Measurements from ENCODE around the gene HCFC1R1.
A peak's percentile ranks its signal among the peaks of the same experiment; 100 is the strongest.

The HCFC1R1 gene

DNA sequence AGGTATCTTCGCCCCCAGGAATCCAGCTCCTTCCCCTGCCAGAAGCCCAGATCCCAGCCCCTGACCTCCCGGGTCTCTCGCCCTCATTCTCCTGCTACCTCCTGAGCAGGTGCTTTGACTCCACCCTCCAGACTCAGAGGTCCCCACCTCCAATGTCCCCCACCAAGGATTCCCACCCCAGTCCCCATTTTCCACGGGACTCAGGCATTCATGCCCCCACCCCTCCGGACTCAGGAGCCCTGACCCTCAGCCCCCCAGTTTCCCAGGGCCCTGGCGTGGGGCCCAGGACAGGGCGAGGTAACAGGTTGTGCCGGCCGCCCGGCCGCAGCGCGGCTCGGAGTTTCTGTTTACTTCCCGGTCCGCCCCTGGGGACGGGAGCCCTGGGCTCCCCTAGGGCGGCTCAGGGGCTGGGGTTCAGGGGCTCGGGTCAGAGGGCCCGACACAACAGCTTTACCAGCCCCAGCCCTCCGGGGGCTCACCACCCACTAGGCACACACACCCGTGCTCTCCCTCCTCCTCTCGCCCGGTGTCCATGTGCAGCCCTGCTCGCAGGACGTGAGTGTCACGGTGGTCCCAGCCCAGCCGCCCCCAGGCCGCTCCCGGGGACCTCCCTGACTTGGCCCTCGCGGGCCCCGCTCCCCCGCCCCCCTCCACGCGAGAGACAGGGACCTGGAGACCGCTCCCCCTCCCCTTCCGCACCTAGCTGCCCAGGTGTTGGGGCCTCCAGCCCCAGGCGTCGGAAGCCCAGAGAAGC, 12.4 kb upstream of the HCFC1R1 start:
- FAIRE-seq = no peak
- no peak for DNase-seq (ENCODE audit: insufficient read length, low spot score)
- TF ChIP-seq POLR2A (IDR thresholded peaks at IDR 0.05; ENCODE audit: low read depth, low read length) (no peak), POU2F2 (IDR thresholded peaks at IDR 0.05; ENCODE audit: low read depth, low read length) (no peak), POLR2AphosphoS5 (IDR thresholded peaks at IDR 0.05; ENCODE audit: low read depth, low read length) (no peak), SPI1 (IDR thresholded peaks at IDR 0.05; ENCODE audit: low read depth, low read length) (no peak), PAX5 (IDR thresholded peaks at IDR 0.05; ENCODE audit: insufficient read depth, low read length, severe bottlenecking) (no peak), TAF1 (IDR thresholded peaks at IDR 0.05; ENCODE audit: low read depth, low read length) (no peak)

DNA sequence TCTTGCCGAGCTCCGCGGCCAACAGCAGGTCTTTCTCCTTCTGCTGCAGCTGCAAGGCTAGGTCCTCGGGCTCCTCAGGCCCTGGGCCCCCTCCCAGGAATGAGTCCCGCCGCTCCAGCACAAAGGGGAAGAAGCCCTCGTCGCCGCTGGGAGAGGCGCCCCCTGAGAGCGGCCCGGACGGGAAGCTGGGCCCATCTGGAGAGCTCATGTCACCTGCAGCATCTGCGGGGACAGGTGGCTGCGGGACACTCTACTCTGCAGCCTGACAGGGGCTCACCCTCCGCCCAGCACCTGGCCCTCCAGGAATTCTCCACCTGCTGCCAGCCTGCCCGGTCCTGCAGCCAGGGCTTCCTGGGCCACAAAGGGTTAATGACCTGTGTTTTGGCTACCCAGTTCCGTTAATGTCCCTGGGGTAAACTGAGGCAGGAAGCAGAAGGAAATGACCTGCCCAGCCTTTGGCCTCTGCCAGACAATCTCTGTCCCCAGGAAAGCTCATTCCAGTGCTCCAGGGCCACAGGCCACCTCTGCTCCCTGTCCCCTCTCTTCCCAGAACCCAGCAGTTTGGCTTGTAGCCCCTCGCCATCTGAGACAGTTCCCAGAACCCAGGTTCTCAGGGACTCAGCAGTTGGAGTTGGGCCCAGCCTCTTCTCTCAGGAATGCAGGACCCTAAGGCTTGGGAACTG, 11.7 kb upstream of the HCFC1R1 start:
- TF ChIP-seq TAF1 (IDR thresholded peaks at IDR 0.05; ENCODE audit: low read depth, low read length) = no peak
- TF ChIP-seq PAX5 (IDR thresholded peaks at IDR 0.05; ENCODE audit: insufficient read depth, low read length, severe bottlenecking) = no peak
- no peak for TF ChIP-seq POLR2A (IDR thresholded peaks at IDR 0.05; ENCODE audit: low read depth, low read length)
- no peak for TF ChIP-seq POLR2AphosphoS5 (IDR thresholded peaks at IDR 0.05; ENCODE audit: low read depth, low read length)
- no peak for TF ChIP-seq POU2F2 (IDR thresholded peaks at IDR 0.05; ENCODE audit: low read depth, low read length)
- TF ChIP-seq SPI1 (IDR thresholded peaks at IDR 0.05; ENCODE audit: low read depth, low read length) = no peak
- FAIRE-seq = no peak
- DNase-seq (ENCODE audit: insufficient read length, low spot score) = no peak

DNA sequence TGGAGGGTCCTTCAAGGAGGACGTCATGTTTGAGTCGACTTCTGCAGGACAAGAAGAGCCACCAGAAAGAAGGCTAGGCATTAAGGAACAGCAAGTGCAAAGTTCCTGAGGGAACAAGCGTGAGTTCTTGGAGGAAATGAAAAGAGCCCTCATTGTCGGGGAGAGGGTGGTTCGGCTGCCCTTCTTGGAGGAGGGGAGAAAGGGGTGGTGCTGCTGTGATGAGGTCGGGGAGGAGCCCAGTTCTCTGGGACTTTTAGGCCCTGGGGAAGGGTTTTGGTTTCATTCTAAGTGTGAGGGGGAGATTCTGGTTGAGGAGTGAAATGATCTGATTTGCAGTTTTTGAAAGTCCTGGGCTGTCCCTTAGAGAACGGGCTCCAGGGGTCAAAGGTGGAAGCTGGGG, 8.9 kb upstream of the HCFC1R1 start:
- DNase-seq (ENCODE audit: insufficient read length, low spot score) (no peak), FAIRE-seq (no peak)
- no peak for TF ChIP-seq PAX5 (IDR thresholded peaks at IDR 0.05; ENCODE audit: insufficient read depth, low read length, severe bottlenecking)
- TF ChIP-seq POU2F2 (IDR thresholded peaks at IDR 0.05; ENCODE audit: low read depth, low read length) = no peak
- TF ChIP-seq SPI1 (IDR thresholded peaks at IDR 0.05; ENCODE audit: low read depth, low read length) = no peak
- TF ChIP-seq POLR2A (IDR thresholded peaks at IDR 0.05; ENCODE audit: low read depth, low read length) = no peak

DNA sequence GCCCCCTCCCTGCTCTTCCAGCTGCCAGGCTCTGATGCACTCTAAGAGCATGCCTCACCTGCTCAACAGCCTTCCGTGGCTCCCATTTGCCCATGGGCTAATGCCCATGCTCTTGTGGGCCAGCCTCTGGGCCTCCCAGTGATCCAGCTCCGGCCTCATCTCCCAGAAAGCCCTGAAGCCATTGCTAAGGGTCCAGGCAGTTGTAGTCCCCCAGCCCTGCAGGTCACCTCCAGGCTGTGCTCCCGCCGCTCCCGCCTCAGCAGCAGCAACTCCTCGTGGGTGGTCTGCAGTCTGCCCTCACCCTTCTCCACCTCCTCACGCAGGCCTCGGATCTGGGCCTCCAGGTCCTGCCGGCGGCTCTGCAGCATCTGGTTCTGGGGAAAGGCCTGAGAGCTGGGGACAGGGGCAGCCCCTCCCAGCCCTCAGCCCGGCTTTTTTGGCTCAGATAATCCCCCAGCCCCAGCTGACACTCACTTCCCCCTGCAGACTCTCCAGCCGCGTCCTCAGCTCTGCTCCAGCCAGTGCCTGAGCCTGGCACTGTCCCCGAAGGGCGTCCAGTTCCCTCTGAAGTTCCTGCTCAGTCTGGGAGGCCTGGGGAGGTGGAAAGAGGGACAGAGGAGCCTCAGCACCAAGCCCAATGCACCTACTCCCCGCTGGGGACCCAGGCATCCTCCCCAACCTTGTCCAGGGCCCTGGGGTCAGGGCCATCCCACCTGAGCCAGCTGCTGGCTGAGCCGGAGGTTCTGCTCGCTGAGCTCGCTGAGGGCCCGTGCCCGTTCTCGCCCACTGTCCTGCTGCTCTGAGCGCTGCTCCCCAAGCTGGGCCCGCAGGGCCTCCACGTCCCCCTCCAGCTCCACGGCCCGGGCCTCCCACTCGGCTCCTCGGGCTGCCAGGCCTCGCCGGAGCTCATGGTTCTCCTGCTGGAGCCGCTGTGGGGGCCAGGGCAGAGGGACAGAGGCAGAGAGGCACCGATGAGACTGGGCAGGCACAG, 6.8 kb upstream of the HCFC1R1 start:
- no peak for DNase-seq (ENCODE audit: insufficient read length, low spot score)
- no peak for FAIRE-seq
- TF ChIP-seq POU2F2 (IDR thresholded peaks at IDR 0.05; ENCODE audit: low read depth, low read length) (no peak), POLR2AphosphoS5 (IDR thresholded peaks at IDR 0.05; ENCODE audit: low read depth, low read length) (no peak), PAX5 (IDR thresholded peaks at IDR 0.05; ENCODE audit: insufficient read depth, low read length, severe bottlenecking) (no peak), TAF1 (IDR thresholded peaks at IDR 0.05; ENCODE audit: low read depth, low read length) (no peak), SPI1 (IDR thresholded peaks at IDR 0.05; ENCODE audit: low read depth, low read length) (no peak), POLR2A (IDR thresholded peaks at IDR 0.05; ENCODE audit: low read depth, low read length) (no peak)

DNA sequence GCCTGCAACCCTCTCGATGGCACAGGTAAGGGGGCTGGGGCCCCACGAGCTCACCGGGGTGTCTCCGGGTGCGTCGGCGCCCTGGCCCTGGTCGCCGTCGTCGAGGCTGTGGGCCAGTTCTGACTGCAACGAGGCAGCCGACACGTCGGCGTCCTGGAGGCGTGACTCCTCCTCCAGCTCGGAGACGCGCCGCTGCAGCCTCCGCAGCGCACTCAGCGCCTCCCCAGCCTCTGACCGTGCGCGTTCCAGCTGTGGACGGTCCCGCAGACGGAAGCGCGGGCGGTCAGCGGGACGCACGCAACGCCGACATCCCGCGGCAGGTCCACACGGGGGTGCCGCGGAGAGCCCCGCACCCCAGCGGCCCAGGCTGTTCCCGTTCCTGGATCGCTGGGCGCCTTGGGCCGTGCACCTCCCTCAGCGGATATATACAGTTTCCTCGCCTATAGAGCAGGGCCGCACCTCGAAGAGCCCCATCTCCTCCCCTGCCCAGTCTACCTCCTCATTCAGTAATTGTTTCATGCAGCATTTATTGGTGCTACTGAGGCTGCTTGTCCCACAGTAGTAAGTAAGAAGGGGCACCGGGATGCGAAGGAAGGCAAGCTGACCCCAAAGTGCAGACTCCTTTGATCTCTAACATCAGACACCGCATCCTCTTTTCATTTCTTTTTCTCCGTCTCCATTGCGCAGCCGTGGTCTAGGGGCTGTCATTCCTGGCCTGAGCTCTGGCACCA, 5.9 kb upstream of the HCFC1R1 start:
- TF ChIP-seq PAX5 (IDR thresholded peaks at IDR 0.05; ENCODE audit: insufficient read depth, low read length, severe bottlenecking) (no peak), SPI1 (IDR thresholded peaks at IDR 0.05; ENCODE audit: low read depth, low read length) (no peak), POU2F2 (IDR thresholded peaks at IDR 0.05; ENCODE audit: low read depth, low read length) (no peak), TAF1 (IDR thresholded peaks at IDR 0.05; ENCODE audit: low read depth, low read length) (no peak), POLR2A (IDR thresholded peaks at IDR 0.05; ENCODE audit: low read depth, low read length) (no peak), POLR2AphosphoS5 (IDR thresholded peaks at IDR 0.05; ENCODE audit: low read depth, low read length) (no peak)
- no peak for DNase-seq (ENCODE audit: insufficient read length, low spot score)
- peak; percentile 77 for FAIRE-seq

DNA sequence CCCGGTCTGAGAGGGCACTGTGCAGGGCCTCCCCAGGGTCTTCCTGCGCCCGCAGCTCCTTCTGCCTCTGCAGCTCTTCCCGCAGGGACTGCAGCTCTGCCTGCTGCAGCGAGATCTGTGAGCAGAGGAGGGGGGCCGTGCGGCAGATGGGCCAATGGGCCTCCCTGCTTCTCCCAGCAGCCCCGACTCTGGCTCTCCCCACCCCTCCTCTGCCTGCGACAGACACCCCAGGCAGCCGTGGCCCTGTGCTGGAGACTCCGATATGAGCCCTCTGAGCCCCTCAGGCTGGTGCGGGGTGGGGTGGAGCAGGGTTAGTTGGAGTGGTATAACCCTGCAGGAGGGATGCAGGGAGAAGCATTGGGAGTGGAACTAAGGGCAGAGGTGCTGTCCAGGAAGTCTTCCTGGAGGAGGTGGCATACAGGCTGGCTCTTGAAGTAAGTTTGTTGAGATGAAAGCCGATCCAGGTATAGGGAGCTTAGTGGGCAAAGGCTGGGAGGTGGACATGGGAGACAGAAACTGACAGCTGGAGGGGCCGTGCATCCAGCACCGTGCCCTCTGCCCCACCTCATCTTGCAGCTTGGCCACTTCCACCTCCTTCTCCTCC, 5.1 kb upstream of the HCFC1R1 start:
- DNase-seq (ENCODE audit: insufficient read length, low spot score) (no peak), FAIRE-seq (no peak)
- no peak for TF ChIP-seq POLR2AphosphoS5 (IDR thresholded peaks at IDR 0.05; ENCODE audit: low read depth, low read length)
- TF ChIP-seq TAF1 (IDR thresholded peaks at IDR 0.05; ENCODE audit: low read depth, low read length) = no peak
- TF ChIP-seq SPI1 (IDR thresholded peaks at IDR 0.05; ENCODE audit: low read depth, low read length) = no peak
- TF ChIP-seq POU2F2 (IDR thresholded peaks at IDR 0.05; ENCODE audit: low read depth, low read length) = no peak
- no peak for TF ChIP-seq PAX5 (IDR thresholded peaks at IDR 0.05; ENCODE audit: insufficient read depth, low read length, severe bottlenecking)
- TF ChIP-seq POLR2A (IDR thresholded peaks at IDR 0.05; ENCODE audit: low read depth, low read length) = no peak

DNA sequence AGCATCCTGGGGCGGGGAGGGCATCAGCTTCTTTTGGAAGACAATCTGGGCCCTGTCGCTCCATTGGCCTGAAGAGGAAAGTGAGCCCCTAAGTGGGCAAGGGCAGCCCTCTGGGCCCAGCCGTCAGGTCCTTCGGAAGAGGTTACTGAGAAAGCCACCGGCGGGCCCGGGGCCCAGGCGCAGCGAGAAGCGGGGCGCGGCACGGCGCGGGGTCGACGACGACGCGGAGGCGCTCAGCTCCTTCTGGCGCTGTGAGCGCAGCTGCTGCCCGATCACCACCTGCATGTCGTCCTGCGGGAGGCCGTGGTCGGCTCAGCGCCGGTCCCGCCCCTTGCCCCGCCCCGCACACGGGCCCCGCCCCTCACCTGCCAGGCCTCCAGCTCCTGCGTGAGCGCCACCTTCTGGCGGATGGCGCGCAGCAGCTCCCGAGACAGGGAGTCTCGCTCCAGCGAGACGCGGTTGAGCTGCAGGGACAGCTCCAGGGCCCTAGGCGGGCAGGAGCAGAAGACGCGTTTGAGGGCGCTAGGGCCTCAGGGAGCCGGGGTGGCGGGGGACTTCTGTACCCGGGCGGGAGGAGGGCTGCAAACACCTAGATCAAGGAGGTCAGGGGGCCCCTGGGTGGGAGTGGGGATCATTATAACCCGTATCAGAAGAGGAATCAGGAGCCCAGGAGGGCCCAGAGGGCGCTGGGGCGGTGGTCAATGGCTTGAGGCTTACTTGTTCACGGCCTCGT, 4.4 kb upstream of the HCFC1R1 start:
- DNase-seq (ENCODE audit: insufficient read length, low spot score) = peak; percentile 88
- TF ChIP-seq POLR2A (IDR thresholded peaks at IDR 0.05; ENCODE audit: low read depth, low read length) (no peak), TAF1 (IDR thresholded peaks at IDR 0.05; ENCODE audit: low read depth, low read length) (no peak), POLR2AphosphoS5 (IDR thresholded peaks at IDR 0.05; ENCODE audit: low read depth, low read length) (no peak), PAX5 (IDR thresholded peaks at IDR 0.05; ENCODE audit: insufficient read depth, low read length, severe bottlenecking) (no peak), POU2F2 (IDR thresholded peaks at IDR 0.05; ENCODE audit: low read depth, low read length) (no peak), SPI1 (IDR thresholded peaks at IDR 0.05; ENCODE audit: low read depth, low read length) (no peak)
- FAIRE-seq = peak; percentile 97

DNA sequence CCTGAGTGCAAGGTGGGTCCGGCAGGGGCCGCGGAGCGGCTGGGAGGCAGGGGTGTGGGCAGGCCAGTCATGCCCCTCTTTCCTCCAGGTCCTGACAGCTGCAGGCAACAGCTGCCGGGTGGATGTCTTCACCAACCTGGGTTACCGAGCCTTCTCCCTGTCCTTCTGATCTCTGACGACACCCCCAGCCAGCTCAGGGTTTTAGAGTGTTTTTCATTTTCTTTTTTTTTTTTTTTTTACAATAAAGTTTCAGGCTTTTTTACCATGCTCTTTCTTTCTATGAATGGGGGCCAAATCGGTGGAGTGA, 3.7 kb upstream of the HCFC1R1 start:
- FAIRE-seq = no peak
- TF ChIP-seq PAX5 (IDR thresholded peaks at IDR 0.05; ENCODE audit: insufficient read depth, low read length, severe bottlenecking) (no peak), TAF1 (IDR thresholded peaks at IDR 0.05; ENCODE audit: low read depth, low read length) (no peak)
- DNase-seq (ENCODE audit: insufficient read length, low spot score) = no peak

All from GM12891 (cell line).